IPS-18c (cell line): ENCODE measurements around the gene LSAMP.

Experiments used
- H3K4me3 ChIP-seq: 2 replicates; pipeline ENCODE4 v1.7.0; 2013; ENCODE audit warnings: low read depth, mild to moderate bottlenecking, low read length, moderate library complexity; ENCODE audit not compliant: insufficient read depth
- H3K9me3 ChIP-seq: one replicate; pipeline ENCODE4 v1.6.1; 2013; ENCODE audit warnings: mild to moderate bottlenecking, low read length, moderate library complexity; ENCODE audit not compliant: control insufficient read depth, insufficient read depth

Gene LSAMP

DNA sequence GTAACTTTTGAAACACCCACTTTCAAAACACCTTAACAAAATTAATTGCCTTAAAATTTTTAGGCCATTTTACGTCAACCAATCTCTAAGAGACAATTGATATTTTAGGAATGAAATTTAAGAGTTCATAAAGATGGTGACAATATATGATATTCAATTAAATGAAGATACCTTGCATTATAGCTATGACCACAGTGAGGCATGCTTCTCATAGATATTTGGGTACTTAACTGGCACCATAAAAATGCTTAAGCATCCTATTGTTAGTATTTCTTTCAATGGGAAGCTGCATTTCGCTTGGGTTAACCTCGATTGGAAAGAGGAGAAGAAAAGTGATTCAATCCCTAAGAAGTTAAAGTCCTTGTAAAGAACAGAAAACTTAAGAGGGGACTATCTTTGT, 613.0 kb downstream of the LSAMP start:
- H3K9me3 ChIP-seq, result no peaks in the 10 kb centered on the region
- H3K4me3 ChIP-seq, result no peak overlapping the region

DNA sequence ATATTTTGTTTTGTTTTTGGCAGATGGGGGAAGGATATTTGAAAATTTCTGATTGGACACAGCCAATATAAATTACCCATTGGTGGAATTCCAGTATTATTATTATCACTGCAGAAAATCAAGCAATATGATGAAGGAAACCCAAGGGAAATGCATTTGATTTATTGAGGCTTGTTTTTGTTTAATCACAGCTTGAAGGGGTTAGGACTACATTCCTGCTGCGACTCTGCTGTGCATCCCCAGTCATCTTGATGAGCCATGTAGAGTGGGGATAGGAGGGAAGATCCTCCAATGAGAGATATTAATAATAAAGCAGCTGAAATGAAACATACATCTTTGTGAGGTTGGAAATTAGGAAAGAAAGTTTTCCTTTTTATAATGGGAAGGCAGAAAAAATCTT, 613.4 kb downstream of the LSAMP start:
- no peak overlapping the region for H3K4me3 ChIP-seq
- H3K9me3 ChIP-seq, result no peaks in the 10 kb centered on the region

DNA sequence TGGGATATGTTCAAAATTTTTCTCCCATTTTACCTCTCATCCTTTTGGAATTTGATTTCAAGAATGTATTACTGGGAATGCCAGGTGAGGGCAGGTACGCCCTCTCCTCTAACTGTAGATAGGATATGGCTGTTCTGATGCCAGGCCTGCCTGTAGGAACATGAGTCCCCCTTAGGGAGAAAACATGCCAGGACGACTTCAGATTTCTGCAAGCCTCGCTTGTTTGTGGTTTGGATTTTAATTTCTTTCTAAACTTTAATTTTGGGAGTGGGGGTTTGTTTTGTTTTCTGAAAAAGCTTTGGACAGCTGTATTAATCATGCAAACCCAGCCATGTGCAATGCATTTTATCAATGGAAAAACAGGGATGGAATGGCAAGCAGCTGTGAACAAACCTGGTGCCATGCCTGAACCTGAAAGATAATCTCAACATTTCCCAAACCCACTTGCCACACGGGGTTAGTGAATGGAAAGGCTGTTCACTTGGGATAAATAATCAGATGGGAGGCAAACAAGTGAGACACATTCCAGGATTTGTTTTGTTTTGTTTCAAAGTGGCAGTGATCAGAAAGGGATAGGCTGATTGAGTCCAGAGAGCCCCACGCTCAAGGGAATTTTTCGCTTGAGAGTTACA, 614.4 kb downstream of the LSAMP start:
- no peak overlapping the region for H3K4me3 ChIP-seq
- H3K9me3 ChIP-seq, result no peaks in the 10 kb centered on the region

DNA sequence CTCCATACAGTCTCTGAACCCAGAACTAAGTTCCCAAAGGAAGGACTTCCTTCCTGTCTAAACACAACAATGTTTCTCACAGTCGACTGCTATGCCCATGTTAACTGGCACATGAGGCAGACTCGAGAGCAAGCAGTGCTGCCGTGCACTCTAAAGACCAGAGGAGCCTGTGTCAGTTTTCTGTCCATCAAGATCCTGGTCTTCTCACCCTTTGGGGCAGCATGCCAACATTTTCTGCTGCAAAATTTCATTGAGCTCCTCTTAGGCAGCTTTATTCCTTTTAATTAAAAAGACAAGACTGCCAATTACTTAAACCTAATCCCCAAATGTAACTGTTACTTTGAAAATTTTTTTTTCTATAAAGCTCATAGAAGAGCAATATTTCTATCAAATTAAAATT, 616.9 kb downstream of the LSAMP start:
- H3K4me3 ChIP-seq, result no peak overlapping the region
- H3K9me3 ChIP-seq, result no peaks in the 10 kb centered on the region

DNA sequence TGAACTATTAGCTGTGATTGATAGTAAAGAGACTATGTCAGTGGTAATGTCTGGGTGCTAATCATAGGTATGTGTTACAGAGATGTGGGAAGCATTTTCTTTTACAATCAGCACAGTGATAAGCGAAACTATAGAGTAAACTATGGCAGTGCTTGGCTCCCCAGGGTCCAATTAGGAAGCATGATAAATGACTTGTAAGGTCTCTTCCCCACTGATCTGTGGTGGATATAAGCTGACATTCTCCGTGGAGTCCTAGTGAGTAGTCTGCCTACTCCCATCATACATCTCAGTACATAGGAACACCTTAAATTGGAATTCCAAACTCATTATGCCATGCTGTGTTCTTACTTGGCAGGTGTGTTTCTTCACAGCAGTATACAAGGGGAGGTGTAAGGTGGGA, 617.8 kb downstream of the LSAMP start:
- Histone ChIP-seq H3K9me3 (no peaks in the 10 kb centered on the region), H3K4me3 (no peak overlapping the region)

DNA sequence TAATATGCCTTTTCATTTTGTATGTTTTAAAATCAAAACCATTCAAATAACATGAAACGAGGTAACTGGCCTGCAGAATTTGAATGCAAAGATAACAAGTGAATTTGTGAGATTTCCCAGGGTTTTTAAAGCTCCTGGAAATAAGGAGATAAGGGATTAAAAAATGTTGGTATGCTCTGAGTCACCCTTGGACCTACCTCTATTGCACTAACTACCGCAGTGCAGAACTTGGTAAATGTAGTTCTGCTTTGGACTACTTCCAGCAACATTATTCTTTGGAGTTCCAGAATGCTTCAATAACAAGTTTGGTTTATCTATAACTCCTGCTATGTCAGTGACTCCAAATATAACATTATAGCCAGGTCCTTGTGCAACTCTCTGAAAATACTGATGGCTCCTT, 620.2 kb downstream of the LSAMP start:
- Histone ChIP-seq H3K4me3 (no peak overlapping the region), H3K9me3 (no peaks in the 10 kb centered on the region)

DNA sequence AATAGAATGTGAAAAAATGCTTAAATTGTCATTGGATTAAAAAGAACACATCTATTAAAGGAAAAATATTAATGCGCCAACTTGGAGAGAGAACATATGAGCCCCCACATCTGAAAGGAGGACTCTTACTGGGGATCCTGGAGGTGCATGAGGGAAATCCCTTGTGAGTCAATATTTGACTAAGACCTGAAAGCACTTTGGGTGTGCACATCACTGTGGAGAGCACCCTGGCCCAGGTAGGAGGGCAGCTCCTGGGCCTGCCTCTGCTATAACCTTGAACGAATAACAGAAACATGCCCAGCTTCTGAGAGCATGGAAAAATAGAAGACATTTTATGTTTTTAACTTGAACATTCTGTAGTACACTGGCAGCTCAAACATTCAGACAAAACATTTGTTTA, 622.2 kb downstream of the LSAMP start:
- H3K4me3 ChIP-seq, result no peak overlapping the region

DNA sequence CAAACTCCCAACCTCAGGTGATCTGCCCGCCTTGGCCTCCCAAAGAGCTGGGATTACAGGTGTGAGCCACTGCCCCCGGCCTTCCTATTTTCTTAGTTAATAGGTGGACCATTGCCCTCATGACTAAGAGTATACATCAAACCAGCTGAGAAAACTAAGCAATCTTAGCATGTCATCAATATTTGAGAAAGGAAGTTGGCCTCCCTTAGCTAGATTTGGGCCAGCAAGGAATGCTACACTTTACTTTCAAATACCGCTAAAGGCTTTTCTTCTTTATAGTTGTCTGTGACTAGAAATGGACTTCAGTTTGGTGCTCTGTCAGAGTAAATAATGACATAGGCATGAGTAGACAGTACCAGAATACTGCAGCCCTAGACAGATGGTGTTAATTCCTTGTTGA, 622.7 kb downstream of the LSAMP start:
- Histone ChIP-seq H3K4me3 (no peak overlapping the region), H3K9me3 (no peaks in the 10 kb centered on the region)

More for the DNA sequence above, 622.2 kb downstream of the LSAMP start:
- no peaks in the 10 kb centered on the region for H3K9me3 ChIP-seq

DNA sequence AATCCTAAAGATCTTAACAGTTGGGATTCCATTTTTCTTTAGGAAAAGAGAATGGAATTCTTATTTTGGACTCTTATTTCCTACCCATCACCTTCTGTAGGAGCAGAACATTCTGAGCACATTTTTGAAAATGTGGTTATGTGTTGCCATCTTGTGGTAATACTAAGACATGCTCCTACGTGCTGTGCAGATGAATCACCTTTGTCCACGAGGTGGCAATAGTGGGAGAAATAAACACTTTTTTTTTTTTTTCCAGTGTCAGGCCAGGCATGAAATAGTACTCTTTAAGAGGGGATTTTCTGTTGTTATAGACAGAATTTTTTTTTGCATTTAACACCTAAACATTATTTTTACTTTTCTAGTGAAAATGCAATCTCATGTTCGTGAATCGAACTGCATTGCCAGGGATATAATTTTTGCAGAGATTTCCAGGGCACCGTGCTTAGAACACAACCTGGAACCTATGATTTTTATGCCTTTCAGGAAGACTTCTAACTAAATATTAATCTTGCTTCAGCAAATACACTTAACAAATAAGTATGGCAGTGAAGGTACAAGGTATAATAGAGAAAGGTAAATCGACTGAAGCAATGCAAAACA, 625.4 kb downstream of the LSAMP start:
- H3K4me3 ChIP-seq, result no peak overlapping the region
- H3K9me3 ChIP-seq, result no peaks in the 10 kb centered on the region

DNA sequence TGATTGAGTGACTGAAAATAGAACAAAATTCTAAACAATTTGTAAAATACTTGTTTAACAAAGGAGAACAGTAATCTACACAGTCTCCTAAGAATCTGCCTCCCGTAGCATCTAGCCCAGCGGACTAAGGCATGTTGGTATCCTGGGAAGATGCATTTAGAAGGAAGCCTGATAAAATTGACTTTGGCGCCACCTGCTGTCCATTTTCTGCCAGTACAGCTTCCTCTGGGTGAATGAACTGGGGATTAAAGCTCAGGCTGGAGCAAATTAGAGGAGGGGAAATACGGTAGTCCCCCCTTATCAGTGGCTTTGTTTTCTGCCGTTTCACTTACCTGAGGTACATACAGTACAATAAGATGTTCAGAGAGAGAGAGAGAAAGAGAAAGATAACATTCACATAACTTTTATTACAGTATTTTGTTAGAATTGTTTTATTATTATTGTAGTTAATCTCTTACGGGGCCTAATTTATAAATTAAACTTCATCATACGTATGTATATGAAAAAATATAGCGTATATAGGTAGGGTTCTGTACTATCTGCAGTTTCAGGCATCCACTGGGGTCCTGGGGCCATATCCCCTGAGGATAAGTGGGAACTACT, 630.4 kb downstream of the LSAMP start:
- H3K4me3 ChIP-seq, result no peak overlapping the region
- H3K9me3 ChIP-seq, result no peaks in the 10 kb centered on the region

DNA sequence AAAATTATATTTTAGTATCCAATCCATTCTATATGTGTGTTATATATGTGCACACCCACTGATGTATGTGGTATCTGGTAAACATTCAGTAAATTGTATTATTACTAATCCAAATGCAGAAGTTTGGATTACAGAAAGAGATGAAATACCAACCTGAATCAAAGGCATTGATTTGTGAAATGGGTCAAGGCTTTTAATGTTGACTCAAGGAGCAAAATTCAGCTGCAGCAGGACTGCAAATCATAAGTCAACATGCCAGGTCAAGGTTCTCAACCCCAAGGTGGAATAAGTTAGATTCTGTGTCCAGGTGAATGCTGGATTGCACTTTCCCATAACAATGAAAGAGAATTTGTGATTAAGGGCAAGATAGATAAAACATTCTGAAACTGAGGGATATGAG, 631.3 kb downstream of the LSAMP start:
- H3K4me3 ChIP-seq, result no peak overlapping the region
- H3K9me3 ChIP-seq, result no peaks in the 10 kb centered on the region

DNA sequence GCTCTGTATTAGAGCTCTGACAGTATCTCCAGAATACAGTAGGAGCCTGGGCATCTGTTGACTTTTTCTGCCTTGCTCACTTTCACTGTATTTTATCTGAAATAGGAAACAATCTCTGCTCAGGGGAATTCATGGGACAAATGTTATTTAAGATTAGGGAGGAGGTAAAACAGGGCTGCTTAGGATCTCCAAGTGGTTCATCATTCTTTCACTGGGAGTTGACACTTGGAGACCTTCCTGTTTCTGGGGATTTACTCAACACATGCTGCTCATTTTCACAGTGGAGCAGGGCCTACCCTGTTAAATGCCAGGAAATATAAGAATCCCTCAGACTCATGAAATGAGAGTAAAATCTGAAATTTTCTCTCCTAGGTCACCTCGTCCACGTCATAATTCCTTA, 636.5 kb downstream of the LSAMP start:
- H3K4me3 ChIP-seq, result no peak overlapping the region
- no peaks in the 10 kb centered on the region for H3K9me3 ChIP-seq

DNA sequence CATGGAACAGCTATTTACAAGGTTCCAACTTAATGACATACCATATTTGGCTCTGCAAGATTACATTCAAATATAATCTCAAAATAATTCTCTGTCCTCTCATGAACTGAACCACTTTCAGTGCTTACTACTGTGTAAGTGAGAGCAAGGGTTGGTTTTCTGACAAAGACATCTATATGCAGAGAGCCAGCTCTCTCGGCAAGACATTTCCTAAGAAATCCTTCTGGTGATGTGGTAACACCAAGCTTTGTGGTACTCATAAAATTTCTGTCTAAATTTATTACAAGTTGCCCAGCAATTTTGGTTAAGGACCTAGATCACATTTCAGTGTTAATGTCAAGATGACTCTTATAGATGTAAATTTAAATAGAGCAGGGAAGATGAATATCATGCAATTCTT, 637.0 kb downstream of the LSAMP start:
- H3K9me3 ChIP-seq, result no peaks in the 10 kb centered on the region
- H3K4me3 ChIP-seq, result no peak overlapping the region

DNA sequence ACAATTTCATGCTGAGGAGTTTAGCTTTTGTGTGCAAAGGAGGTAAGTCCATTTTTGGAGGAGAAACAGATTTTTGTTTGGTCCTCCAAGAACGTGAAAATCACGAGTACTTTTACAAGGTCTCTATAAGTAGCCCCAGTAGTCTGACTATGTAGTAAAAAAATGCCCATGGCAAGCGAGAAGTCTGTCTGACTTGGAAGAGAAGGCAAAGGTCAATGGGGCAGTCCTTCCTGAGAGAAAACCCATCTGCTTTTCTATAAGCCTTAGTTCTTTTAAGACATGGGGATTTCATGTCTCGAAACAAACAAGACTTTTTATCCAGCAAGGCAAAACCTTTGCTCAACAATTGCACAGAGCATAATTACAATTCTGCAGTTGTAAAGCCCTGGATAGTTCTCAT, 638.8 kb downstream of the LSAMP start:
- Histone ChIP-seq H3K9me3 (no peaks in the 10 kb centered on the region), H3K4me3 (no peak overlapping the region)

DNA sequence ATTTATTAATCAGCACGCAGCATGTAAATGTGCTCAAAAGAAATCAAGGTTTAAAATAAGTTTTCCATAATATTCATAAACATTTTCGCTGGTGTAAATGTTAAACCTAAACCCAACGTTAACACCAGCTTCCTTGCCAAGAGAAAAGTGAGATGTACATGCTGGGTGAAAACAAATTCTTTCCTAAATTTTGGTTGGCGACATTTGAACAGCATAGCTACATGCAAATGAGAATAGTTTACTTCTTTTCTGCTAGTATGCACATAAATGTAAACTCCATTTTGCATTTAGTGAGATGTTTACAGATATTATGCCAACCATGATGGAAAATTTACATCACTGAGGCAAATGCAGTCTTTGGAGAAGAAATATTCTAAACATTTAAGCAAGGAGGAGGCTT, 639.8 kb downstream of the LSAMP start:
- no peaks in the 10 kb centered on the region for H3K9me3 ChIP-seq
- H3K4me3 ChIP-seq, result no peak overlapping the region

DNA sequence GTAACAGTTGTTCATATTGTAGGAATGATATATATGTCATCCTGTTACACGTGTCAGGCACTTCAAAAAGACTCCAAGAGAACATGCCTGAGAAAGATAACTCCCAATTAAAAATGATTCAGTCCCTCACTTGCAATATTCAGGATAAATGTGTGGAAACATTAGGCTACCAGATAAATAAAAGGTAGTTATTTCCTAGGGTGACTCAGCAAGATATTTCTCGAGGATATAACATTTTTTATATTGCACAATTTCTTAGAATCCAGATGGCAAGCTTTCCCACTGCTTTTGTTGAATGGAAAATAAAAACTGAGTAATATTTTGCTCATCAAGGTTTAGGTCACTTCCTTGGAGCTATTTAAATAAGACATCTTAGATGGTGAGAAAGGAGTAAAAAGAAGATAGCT, 640.6 kb downstream of the LSAMP start:
- H3K9me3 ChIP-seq, result no peaks in the 10 kb centered on the region
- no peak overlapping the region for H3K4me3 ChIP-seq

DNA sequence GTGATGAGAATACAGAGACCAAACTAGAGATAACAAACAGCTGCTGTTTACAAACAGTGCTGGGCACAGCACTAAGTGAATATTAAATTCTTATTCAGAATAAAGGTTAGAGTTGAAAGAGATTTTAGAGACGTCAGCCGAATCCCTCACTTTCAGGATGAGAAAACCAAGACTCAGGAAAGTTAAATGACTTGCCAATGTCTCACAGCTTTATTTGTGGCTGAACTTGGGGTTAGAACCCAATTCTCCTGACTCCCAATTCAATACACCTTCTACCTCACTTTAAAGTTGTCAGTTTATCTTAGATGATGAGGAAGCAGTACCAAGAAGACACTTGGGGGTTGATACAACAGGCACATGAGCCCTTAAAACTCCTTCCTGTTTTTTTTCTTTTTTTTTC, 641.1 kb downstream of the LSAMP start:
- Histone ChIP-seq H3K4me3 (no peak overlapping the region), H3K9me3 (no peaks in the 10 kb centered on the region)

DNA sequence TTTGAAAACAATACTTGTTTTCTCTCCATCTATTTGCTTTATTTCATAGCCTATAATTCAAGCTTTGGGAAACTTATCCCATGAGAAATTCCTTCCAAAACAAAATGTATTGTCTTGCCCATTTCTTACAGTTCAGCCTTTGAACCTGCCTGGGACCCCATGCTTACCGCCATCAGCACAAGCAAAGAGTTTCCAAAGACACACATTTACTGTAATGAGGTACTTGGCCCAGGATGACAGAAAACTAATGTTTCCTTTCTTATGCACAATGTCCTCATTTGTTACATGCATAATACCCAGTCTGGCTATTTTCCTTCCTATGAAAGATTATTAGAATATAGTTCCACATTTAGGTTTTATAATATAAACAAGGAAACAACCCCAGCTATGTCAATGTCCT, 641.6 kb downstream of the LSAMP start:
- H3K4me3 ChIP-seq, result no peak overlapping the region
- H3K9me3 ChIP-seq, result no peaks in the 10 kb centered on the region
